OCI-M1 (cell line): ENCODE results near the gene ITGAD.

Source experiments
- DNase-seq: peaks from one replicate; lab custom pipeline; 2025; lab: John Stamatoyannopoulos, UW

Gene ITGAD

DNA sequence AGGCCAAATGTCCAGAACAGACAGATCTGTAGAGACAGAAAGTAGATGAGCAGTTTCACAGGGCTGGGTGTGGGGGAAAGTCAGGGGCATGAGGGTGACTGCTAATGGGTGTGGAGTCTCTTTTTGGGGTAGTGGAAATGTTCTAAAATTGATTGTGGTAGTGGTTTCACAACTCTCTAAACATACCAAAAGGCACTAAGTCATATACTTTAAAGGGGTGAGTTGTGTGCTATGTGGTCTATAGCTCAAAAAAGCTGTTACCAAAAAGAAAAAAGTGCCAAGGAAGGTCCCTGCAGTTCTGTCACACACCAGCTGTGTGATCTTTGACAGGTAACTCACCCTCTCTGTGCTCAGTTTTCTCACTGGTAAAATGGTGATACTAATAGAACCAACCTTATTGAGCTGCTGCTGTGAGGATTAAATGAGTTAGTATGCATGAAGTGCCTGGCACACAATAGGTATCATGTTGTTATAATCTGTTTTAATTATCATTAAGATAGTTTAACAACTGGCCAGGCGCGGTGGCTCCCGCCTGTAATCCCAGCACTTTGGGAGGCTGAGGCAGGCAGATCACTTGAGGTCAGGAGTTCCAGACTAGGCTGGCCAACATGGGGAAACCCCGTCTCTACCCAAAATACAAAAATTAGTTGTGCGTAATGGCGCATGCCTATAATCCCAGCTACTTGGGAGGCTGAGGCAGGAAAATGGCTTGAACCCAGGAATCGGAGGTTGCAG lies 27.8 kb upstream of the ITGAD start:
- no peak for DNase-seq

DNA sequence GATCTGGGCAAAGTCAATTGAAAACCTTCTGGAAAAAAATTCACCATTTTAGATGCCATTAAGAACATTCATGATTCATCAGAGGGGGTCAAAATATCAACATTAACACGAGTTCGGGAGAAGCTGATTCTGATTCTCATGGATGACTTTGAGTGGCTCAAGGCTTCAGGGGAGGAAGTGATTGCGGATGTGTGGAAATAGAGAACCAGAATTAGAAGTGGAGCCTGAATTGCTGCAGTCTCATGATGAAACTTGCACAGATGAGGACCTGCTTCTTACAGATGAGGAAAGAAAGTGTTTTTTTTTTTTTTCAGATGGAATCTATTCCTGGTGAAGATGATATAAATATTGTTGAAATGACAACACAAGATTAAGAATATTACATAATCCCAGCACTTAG lies 25.3 kb upstream of the ITGAD start:
- DNase-seq = no peak

DNA sequence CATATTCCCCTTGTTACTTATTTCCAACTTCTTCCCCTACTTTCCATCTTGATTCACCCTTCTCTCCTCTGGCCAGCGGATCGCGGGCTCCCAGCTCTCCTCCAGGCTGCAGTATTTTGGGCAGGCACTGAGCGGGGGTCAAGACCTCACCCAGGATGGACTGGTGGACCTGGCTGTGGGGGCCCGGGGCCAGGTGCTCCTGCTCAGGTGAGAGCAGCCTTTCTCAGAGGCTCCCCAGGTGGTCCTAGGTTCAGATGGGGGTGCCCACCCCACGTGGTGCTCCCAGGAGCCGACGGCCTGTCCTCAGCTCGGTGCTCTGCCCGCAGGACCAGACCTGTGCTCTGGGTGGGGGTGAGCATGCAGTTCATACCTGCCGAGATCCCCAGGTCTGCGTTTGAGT lies 22.1 kb upstream of the ITGAD start:
- DNase-seq = no peak

DNA sequence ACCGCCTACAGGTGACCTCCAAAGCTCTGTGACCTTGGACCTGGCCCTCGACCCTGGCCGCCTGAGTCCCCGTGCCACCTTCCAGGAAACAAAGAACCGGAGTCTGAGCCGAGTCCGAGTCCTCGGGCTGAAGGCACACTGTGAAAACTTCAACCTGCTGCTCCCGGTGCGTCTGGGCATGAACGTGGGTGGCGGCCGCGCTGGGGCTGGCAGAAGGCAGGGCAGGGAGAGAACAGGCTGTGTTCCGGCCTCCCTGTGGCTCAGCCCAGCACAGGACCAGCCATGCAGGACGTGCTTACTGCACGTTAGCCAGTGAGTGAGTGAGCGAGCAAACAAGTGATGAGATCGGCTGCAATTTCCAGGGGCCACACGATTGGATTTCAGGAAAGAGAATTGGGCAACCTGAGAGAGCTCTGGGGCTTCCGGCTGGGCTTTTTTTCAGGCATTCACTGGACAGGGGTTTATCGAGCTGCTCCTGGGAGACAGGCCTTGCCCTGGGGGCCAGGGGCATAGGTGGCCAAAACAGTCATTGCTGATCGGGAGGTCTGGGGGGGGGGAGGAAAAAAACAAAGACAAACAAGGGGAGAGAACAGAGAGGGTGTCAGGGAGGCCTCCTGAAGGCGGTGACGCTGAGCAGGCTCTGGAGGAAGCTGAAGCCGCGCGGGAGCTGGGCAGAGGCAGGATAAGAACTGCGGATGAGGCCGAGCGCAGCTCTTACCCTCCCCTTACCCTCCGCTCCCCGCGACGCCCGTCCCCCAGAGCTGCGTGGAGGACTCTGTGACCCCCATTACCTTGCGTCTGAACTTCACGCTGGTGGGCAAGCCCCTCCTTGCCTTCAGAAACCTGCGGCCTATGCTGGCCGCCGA lies 21.3 kb upstream of the ITGAD start:
- no peak for DNase-seq

DNA sequence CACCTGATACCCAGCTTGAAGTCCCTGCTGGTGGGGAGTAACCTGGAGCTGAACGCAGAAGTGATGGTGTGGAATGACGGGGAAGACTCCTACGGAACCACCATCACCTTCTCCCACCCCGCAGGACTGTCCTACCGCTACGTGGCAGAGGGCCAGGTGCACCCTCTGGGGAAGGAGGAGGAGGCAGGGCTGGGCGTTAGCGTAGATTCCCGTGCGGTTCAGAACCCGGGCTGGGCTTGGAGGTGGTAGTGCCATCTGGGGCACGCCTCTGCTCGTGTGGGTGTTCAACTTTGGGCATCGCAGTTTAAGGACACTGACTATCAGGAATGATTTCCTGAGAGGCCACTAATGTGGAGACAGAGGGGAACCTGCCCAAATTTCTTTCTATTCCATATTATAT lies 19.9 kb upstream of the ITGAD start:
- no peak for DNase-seq

DNA sequence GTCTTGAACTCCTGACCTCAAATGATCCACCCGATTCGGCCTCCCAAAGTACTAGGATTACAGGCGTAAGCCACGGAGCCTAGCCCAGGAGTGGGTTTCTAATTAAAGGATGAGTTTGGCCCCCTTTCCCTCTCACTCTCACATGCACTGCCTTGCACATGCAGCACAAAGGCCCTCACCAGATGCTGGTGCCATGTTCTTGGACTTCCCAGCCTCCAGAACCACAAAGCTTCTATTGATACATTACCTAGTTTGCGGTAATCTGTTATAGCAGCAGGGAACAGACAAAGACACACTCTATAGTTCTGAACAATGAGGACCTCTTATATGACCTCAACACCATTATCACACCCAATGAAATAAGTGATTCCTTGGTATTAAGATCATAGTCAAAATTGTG lies 17.9 kb upstream of the ITGAD start:
- DNase-seq = no peak

DNA sequence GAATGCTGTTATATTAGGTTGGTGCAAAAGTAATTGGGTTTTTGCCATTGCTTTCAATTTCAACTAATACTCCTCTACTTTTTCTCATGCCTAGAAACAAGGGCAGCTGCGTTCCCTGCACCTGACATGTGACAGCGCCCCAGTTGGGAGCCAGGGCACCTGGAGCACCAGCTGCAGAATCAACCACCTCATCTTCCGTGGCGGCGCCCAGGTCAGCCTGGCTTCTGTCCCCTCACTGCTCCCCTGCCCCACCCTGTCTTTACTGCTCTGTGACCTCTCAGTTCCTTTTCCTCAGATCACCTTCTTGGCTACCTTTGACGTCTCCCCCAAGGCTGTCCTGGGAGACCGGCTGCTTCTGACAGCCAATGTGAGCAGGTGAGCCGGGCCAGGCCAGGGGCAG lies 16.4 kb upstream of the ITGAD start:
- no peak for DNase-seq

DNA sequence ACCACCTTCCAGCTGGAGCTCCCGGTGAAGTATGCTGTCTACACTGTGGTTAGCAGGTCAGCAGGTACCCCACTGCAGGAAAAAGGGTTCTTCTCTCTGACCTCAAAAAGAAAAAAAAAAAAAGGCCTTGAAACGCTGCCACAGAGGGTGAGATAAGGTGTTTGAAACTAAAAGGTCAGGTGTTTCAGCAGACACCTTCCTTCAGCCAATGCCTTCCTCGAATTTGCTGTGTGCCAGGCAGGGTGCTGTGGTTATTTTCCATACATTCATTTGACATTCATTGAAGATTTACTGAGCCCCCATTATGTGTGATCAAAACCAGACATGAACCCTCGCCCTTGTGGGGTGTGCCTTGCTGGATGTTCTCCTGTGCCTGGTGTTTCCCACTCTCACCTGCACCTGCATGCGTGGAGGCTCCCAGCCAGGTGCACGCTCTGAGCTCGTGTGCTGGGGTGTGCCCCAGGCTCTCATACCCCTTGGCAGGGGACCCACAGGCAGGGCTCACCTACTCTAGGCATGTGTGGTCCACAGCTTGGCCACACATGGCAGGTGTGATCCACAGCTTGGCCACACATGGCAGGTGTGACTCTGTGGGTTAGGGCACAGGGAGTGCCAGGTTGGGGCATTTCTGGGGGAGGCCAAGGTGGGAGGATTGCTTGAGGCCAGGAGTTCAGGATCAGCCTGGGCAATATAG lies 15.8 kb upstream of the ITGAD start:
- DNase-seq = no peak

DNA sequence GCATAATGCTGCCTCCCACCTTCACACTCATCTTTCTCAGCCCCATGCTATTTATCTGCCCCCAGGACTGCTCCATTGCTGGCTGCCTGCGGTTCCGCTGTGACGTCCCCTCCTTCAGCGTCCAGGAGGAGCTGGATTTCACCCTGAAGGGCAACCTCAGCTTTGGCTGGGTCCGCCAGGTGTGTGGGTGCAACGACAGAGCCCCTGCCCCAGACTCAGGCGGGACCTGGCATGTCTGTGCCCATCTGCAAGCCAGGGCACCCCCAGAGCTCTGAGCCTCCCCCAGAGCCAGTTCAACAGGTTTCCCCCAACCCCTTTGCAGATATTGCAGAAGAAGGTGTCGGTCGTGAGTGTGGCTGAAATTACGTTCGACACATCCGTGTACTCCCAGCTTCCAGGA lies 12.9 kb upstream of the ITGAD start:
- no peak for DNase-seq

DNA sequence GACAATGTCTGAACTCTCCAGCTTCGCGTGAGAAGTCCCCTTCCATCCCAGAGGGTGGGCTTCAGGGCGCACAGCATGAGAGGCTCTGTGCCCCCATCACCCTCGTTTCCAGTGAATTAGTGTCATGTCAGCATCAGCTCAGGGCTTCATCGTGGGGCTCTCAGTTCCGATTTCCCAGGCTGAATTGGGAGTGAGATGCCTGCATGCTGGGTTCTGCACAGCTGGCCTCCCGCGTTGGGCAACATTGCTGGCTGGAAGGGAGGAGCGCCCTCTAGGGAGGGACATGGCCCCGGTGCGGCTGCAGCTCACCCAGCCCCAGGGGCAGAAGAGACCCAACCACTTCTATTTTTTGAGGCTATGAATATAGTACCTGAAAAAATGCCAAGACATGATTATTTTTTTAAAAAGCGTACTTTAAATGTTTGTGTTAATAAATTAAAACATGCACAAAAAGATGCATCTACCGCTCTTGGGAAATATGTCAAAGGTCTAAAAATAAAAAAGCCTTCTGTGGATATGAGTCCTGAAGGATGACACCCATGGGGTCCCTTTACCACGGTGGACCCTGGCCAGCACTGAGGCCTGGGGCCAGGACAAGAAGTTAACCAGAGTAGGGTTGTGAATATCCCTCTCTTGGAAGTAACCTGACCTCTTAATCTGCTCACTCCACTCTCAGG lies 10.5 kb upstream of the ITGAD start:
- DNase-seq = peak; percentile 81

DNA sequence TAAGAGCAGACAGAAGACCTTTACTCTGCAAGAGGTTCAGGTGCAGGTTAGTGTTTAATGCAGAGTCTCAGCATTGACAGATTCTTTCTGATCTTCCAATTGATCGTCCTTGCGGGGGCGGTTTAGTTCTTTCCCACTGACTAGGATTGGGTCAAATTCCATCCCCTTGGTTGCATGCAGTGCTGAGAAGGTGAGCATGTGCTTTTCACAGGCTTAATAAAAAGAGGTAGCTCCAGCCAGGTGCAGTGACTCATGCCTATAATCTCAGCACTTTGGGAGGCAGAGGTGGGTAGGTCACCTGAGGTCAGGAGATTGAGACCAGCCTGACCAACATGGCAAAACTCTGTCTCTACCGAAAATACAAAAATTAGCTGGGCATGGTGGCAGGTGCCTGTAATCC lies 7.5 kb upstream of the ITGAD start:
- DNase-seq = no peak

DNA sequence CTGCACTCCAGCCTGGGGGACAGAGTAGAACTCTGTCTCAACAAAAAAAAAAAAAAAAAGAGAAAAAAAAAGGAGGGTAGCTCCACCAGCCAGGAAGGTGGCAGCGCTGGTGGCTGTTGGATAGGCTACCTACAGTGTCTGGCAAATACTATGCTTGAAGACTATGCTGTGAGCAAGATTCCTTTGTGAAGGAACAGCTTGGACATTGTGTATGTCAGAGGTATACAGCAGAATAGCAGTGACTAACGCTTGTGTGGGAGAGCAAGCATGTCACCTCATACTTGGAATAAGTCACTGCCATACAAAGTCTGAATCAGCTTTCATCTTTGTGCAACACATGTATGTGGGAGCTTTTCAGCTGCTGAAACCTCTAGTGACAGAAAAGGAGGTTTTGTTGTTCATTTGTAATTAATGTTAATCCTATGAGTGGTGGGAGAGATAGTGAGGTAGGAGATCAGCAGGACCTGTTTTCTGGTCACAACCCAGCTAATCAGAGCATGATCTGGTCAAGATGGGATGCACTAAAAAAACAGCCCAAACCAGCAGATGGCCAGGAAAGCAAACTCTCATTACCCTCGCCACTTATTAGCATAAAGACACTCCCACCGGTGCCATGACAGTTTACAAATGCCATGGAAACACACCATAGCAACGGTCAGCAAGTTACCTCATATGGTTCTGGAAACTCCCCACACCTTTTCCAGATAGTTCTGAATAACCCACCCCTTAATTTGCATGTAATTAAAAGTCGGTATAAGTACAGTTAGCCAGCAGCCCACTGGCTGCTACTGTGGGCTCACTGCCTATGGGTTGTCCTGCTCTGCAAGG lies 6.8 kb upstream of the ITGAD start:
- peak; percentile 29 for DNase-seq

DNA sequence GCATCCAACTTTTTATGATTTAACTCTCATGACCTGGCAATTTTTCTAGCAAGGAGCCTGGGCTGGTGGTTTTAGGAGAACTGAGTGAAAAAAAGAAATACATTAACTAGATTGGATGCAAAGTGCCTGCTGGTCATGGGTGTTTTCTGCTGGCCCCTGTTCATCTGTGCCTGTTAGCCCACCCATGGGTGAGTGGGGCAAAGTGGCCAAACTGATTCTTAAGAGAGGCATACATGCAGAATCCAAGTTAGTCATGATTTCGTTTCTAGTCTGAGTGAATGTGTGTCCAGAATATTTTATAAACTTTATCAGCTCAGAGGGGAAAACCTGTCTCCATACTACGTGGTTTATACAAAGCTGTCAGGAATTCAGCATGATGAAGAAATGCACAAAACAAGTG lies 4.6 kb upstream of the ITGAD start:
- no peak for DNase-seq

DNA sequence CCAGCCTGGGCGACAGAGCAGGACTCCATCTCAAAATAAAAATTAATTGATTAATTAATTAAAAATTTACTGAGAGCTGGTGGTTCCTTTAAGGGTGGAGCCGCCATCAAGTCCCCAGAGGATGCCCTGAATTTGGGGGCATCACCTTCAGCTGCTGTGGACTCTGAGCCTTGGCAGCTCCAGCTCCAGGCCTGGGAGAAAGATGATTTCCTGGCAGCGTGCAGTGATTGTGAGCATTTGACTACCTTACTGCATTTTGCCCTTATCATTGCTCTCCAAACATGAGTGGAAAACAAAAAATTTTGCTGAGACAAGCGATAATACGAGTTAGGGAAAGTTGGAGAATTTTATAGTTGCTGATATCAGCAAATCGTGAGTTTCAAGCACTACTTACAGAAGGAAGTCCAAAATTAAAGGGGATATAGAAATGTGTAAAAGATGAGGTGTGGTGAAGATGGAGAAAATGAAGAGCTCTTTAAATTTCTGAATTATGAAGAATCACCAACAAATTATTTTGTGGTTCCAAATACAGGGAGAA lies 2.6 kb upstream of the ITGAD start:
- DNase-seq = no peak

DNA sequence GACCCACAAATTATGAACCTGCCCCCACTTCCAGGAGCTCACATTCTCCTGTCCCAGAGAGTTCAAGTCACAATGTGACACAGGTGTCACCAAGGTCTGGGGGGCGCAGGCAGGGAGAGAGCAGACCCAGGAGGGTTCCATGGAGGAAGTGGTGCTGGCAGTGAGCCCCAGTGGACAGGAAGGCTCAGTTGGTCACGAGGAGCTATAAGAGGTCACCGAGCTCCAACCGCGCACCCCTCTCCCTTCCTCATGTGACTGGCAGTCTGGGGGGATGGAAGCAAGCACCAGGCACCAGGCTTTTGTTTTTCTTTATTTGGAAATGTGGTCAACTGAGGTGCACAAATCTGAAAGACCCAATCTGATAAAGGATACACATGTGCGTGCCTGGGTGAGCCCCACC lies 2.5 kb downstream of the ITGAD start:
- no peak for DNase-seq

DNA sequence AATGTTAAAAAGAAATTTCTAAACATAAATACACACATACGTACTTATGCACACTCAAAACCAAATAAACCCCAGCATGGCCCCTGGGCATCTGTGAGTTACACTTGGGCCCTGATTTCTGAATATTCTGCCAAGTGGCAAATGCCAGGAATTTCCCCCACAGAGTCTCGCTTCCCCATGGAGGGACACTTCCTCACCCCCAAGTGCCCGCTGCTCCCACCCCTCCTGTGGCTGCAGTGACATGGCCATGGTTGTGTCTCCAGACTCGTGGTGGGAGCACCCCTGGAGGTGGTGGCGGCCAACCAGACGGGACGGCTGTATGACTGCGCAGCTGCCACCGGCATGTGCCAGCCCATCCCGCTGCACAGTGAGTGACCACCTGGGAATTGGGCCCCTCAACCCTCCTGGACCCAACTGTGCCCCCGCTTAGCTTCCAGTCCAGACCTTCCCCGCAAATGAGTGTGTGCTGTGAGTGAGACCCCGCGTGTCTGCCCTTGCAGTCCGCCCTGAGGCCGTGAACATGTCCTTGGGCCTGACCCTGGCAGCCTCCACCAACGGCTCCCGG lies 4.0 kb downstream of the ITGAD start:
- DNase-seq = no peak

DNA sequence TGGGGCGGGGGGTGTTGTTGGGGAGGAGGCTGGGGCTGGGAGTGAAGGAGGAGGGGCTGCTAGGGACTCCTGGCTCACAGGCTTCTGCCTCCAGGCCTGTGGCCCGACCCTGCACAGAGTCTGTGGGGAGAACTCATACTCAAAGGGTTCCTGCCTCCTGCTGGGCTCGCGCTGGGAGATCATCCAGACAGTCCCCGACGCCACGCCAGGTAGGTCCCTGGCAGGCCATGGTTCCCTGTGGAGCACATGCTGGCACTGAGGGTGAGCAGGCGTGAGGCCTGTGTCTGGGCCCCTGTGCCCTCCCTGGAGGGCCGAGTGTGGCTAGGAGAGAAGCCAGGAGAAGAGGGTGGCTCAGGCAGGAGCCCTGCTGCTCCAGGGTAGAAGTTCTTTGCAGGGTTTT lies 4.6 kb downstream of the ITGAD start:
- no peak for DNase-seq

DNA sequence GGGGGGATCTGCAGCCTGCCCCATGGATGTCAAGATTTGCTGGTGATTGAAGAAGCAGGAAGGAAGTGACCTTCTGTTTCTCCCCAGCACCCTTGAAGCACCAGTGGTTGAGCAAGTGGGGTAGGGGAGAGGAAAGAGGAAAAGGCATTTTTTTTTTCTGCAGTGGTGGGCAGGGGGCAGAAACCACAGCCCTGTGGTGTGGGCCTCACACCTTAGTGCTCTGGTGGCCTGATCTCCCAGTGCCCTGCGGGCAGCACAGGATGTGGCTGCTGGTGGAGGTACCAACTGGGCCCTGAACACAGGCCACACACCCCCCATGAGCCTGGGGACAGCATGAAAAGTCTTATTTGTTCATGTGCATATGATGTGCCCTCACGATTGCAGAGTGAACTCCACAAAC lies 7.1 kb downstream of the ITGAD start:
- no peak for DNase-seq

DNA sequence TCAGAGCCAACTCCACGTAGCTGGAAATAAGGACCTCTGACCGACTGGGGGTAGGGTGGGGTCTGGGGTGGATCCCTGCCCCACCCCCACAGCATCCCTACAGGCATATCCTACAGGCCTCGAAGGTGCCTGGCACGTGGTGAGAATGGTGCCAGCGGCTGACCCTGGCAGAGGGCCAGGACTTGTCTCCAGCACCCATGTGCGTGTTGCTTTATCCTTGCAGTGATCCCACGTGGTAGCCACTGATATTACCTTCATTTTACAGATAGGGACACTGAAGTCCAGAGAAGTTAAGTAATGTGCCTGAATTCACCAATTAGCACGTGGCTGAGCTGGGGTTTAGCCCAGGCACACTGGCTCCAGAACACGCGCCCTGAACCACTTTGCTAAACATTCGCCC lies 8.3 kb downstream of the ITGAD start:
- DNase-seq = no peak

DNA sequence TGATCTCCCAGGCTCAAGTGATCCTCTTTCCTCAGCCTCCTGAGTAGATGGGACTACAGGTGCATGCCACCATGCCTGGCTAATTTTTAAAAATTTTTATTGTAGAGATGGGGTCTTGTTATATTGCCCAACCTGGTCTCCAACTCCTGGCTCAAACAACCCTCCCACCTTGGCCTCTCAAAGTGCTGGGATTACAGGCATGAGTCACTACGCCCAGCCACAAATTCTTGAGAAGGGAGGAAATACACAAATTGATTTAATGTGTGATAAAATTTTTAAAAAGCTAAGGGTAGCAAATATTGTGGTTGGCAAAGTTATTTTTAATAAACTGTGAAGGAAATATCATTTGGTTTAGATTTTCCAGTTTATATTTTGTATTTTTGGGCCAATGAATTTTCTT lies 9.6 kb downstream of the ITGAD start:
- DNase-seq = no peak
